ENCODE results near the gene ATP6AP1. TPM values are rescaled to one million over a fixed set of nuclear protein-coding genes. Genes with fewer than 3 reads are reported as not detected.

ATP6AP1 gene
- total and polyA plus RNA-seq, 10 of the 15 experiments (the other 5 are each of a cell fraction or from before 2014, with no cell fraction given) = 4.5 to 56.4 (median 32.0) TPM

DNA sequence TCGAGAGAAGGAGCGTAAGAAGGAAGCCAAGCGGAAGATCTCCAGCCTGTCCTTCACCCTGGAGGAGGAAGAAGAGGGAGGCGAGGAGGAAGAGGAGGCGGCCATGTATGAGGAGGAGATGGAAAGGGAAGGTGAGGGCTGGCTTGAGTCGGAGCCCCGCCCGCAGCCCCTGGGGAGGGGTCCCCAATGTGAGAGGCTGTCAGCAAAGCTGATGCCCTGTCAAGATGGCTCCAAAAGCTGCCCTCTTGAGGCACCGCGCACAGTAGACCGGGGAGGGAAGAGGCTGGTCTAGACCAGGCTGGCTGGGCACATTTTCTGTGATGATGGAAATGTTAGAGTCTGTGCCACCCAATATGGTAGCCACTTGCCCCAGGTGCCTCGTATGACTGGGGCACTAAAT is 18.0 kb downstream of the ATP6AP1 start:
- Histone ChIP-seq H3K4me1 (ENCODE audit: control insufficient read depth, insufficient read depth, low read length) (0 out of 2 replicates have a peak, but pooled peaks cover 3% of the 10 kb centered on the region), H3K4me3 (no peak overlapping the region), H3K36me3 (ENCODE audit: control insufficient read depth in 2 of 2, insufficient read depth in 2 of 2, low read length in 1 of 2) (peaks cover 0 to 6% of the 10 kb centered on the region in 2 experiments; a peak in 2 of 4 replicates), H4K20me1 (ENCODE audit: control insufficient read depth, insufficient read depth) (no peaks in the 10 kb centered on the region), H3K9ac (ENCODE audit: control insufficient read depth, insufficient read depth, low read length) (no peak overlapping the region), H3K27me3 (replicated peaks in 1 of 2; ENCODE audit: control insufficient read depth in 2 of 2, insufficient read depth in 2 of 2, low read length in 1 of 2) (no peaks in the 10 kb centered on the region), H3K9me3 (replicated peaks; ENCODE audit: control insufficient read depth, insufficient read depth, low read length) (no peaks in the 10 kb centered on the region; the same call in 2 of the 3 replicates), H3K79me2 (ENCODE audit: control insufficient read depth, insufficient read depth, low read length) (peaks cover 6% of the 10 kb centered on the region), H2AFZ (ENCODE audit: control insufficient read depth, low read depth, low read length) (no peak overlapping the region), H3K27ac (ENCODE audit: control insufficient read depth, insufficient read depth) (no peak overlapping the region), H3K4me2 (ENCODE audit: control insufficient read depth, insufficient read depth) (no peak overlapping the region)
- no peak for DNase-seq (ENCODE audit: low read depth, low spot score)
- no peak for ATAC-seq
- 67% methylated on average over 12 of the region's 12 CpGs for WGBS (ENCODE audit: insufficient coverage, insufficient replicate concordance, low lambda C conversion rate, missing lambda C conversion rate)
- POLR2A ChIA-PET = interaction anchor here (1.0 kb wide), 1 partner anchor 12 kb away, joined by 4 read pairs; no protein-coding TSS in a partner anchor
- no peak for FAIRE-seq
- in situ Hi-C loops (cut with MboI) = no loop called here
- no peak for TF ChIP-seq MTA3 (IDR thresholded peaks at IDR 0.05; ENCODE audit: borderline replicate concordance, low read length)
- no peak for TF ChIP-seq MXI1 (IDR thresholded peaks at IDR 0.05; ENCODE audit: low read depth, low read length)
- TF ChIP-seq, protein P1, sequence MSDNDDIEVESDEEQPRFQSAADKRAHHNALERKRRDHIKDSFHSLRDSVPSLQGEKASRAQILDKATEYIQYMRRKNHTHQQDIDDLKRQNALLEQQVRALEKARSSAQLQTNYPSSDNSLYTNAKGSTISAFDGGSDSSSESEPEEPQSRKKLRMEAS (IDR thresholded peaks at IDR 0.05; ENCODE audit: low read depth, low read length) = no peak
- no peak for TF ChIP-seq CREM (IDR thresholded peaks at IDR 0.05; ENCODE audit: low read depth)
- TF ChIP-seq, protein P2, sequence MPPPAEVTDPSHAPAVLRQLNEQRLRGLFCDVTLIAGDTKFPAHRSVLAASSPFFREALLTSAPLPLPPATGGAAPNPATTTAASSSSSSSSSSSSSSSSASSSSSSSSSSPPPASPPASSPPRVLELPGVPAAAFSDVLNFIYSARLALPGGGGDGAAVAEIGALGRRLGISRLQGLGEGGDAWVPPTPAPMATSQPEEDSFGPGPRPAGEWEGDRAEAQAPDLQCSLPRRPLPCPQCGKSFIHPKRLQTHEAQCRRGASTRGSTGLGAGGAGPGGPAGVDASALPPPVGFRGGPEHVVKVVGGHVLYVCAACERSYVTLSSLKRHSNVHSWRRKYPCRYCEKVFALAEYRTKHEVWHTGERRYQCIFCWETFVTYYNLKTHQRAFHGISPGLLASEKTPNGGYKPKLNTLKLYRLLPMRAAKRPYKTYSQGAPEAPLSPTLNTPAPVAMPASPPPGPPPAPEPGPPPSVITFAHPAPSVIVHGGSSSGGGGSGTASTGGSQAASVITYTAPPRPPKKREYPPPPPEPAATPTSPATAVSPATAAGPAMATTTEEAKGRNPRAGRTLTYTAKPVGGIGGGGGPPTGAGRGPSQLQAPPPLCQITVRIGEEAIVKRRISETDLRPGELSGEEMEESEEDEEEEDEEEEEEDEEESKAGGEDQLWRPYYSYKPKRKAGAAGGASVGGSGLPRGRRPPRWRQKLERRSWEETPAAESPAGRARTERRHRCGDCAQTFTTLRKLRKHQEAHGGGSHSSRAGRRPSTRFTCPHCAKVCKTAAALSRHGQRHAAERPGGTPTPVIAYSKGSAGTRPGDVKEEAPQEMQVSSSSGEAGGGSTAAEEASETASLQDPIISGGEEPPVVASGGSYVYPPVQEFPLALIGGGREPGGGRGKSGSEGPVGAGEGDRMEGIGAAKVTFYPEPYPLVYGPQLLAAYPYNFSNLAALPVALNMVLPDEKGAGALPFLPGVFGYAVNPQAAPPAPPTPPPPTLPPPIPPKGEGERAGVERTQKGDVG (CRISPR knock-in tag; IDR thresholded peaks at IDR 0.05) = no peak
- TF ChIP-seq ZNF207 (IDR thresholded peaks at IDR 0.05; ENCODE audit: borderline replicate concordance) = no peak
- TF ChIP-seq, protein P3, sequence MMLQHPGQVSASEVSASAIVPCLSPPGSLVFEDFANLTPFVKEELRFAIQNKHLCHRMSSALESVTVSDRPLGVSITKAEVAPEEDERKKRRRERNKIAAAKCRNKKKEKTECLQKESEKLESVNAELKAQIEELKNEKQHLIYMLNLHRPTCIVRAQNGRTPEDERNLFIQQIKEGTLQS (IDR thresholded peaks at IDR 0.05; ENCODE audit: borderline replicate concordance, extremely low read depth, low read depth, low read length) = no peak
- no peak for TF ChIP-seq JUNB (IDR thresholded peaks at IDR 0.05)
- no peak for TF ChIP-seq CBX3 (IDR thresholded peaks at IDR 0.05; ENCODE audit: borderline replicate concordance, low read depth)
- TF ChIP-seq, protein P4, sequence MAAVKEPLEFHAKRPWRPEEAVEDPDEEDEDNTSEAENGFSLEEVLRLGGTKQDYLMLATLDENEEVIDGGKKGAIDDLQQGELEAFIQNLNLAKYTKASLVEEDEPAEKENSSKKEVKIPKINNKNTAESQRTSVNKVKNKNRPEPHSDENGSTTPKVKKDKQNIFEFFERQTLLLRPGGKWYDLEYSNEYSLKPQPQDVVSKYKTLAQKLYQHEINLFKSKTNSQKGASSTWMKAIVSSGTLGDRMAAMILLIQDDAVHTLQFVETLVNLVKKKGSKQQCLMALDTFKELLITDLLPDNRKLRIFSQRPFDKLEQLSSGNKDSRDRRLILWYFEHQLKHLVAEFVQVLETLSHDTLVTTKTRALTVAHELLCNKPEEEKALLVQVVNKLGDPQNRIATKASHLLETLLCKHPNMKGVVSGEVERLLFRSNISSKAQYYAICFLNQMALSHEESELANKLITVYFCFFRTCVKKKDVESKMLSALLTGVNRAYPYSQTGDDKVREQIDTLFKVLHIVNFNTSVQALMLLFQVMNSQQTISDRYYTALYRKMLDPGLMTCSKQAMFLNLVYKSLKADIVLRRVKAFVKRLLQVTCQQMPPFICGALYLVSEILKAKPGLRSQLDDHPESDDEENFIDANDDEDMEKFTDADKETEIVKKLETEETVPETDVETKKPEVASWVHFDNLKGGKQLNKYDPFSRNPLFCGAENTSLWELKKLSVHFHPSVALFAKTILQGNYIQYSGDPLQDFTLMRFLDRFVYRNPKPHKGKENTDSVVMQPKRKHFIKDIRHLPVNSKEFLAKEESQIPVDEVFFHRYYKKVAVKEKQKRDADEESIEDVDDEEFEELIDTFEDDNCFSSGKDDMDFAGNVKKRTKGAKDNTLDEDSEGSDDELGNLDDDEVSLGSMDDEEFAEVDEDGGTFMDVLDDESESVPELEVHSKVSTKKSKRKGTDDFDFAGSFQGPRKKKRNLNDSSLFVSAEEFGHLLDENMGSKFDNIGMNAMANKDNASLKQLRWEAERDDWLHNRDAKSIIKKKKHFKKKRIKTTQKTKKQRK (IDR thresholded peaks at IDR 0.05; ENCODE audit: low read depth, low read length) = no peak
- TF ChIP-seq BACH1 (IDR thresholded peaks at IDR 0.05; ENCODE audit: borderline replicate concordance) = no peak
- intact Hi-C loops (cut with micrococcal nuclease; ENCODE audit: unreplicated experiment) = no loop called here
- no TSS peak for BruUV-seq (replicated peaks)
- SMC1A ChIA-PET (ENCODE audit: uncharacterized antibody, unreplicated experiment) = no interaction called here
- RAD21 ChIA-PET (ENCODE audit: unreplicated experiment) = no interaction called here
- CTCF ChIA-PET = no interaction called here

Measured in GM12878 (cell line).